ENCODE measurements around the gene PFN3.
A peak's percentile ranks its signal among the peaks of the same experiment; 100 is the strongest.

The PFN3 gene

GRCh38 chr5:177443144-177443983 lies 42.9 kb upstream of the PFN3 start:
- Histone ChIP-seq H3K9me3 (no peaks in the 10 kb centered on the region), H3K36me3 (replicated peaks) (peaks cover 16% of the 10 kb centered on the region), H3K27me3 (ENCODE audit: low read depth) (no peaks in the 10 kb centered on the region), H3K4me3 (no peak overlapping the region), H3K4me1 (peaks cover 22% of the 10 kb centered on the region)
- in situ Hi-C loops (cut with MboI; ENCODE audit: low sequenced_read_pairs), result loop anchor here (10.0 kb wide), 1 partner anchor 129 kb away; the partner anchor contains the start of gene MXD3
- no peak for DNase-seq (ENCODE audit: low spot score in 2 of 2)

DNA sequence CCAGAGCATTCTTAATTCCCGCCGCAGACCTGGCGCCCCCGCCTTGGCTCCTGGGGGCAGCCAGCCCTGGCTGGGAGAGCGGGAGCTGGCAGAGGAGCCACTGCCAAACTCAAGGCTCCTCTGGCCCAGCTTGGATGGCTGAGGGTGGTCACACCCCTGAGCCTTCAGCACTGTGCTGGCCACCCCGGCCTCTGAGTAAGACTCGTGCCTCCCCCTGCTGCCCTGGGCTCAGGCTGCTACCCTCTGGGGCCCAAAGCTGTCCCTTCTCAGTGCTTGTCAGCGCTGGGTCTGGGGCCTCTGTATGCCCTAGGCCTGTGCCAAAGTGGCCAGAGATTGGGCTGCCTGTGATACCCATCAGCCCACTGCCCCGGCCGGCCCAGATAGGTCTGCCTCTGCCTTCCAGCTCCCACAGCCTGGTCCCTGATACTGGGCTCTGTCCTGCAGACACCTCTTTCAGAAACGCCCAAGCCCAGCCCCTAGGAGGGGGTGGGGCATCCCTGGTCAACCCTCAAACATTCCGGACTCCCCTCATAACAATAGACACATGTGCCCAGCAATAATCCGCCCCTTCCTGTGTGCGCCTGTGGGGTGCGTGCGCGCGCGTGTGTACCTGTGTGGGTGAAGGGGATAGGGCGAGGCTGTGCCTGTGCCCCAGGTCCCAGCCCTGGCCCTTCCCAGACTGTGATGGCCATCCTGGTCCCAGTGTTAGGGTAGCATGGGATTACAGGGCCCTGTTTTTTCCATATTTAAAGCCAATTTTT lies 41.8 kb upstream of the PFN3 start:
- Histone ChIP-seq H3K36me3 (replicated peaks) (peaks cover 27% of the 10 kb centered on the region), H3K27me3 (ENCODE audit: low read depth) (no peaks in the 10 kb centered on the region)

DNA sequence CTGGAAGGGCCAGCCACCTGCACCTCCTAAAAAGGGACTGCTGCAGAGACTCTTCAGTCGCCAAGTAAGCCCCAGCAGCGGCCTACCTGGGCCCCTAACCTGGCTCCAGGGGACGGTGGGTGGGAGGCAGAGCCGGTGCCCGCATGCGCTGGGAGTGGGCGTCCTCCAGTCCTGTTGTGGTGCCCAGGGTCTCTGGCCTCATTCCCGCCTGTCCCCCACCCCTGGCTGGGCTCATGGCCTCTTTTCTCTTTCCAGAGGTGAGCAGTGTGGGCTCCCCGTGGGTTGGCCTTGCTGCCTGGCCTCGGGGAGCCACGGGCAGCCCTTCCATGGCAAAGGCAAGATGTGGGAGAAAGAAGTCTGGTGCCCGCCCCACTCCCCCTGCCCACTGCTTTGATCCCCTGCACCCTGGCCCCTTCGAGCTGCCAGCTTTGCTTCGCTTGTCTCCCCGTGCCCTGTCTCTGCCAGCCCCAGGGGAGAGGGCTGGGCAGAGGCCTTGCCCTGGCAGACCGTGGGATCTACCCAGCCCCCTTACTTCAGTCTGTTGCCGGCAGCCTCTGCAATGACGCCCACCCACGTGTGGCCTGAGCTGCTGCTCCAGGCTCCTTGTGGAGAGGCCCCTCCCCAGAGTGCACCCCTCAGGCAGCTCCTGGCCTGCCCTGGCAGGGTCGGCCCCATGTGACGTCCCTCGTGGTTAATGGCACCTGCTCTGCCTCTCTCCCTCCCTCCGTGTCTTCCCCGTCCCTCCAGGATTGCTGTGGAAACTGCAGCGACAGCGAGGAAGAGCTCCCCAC lies 40.7 kb upstream of the PFN3 start:
- peaks cover 36% of the 10 kb centered on the region for H3K36me3 ChIP-seq (replicated peaks)
- no peaks in the 10 kb centered on the region for H3K27me3 ChIP-seq (ENCODE audit: low read depth)
- DNase-seq (ENCODE audit: low spot score in 2 of 2), result no peak
- in situ Hi-C loops (cut with MboI; ENCODE audit: low sequenced_read_pairs), result loop anchor here (10.0 kb wide), 1 partner anchor 126 kb away; the partner anchor contains the start of gene MXD3
- H3K9me3 ChIP-seq, result no peaks in the 10 kb centered on the region
- peaks cover 12% of the 10 kb centered on the region for H3K4me1 ChIP-seq
- H3K4me3 ChIP-seq, result no peak overlapping the region

More for the DNA sequence above, 41.8 kb upstream of the PFN3 start:
- in situ Hi-C loops (cut with MboI; ENCODE audit: low sequenced_read_pairs), result loop anchor here (10.0 kb wide), 1 partner anchor 127 kb away; the partner anchor contains the start of gene MXD3
- H3K4me3 ChIP-seq, result no peak overlapping the region
- H3K4me1 ChIP-seq, result peaks cover 14% of the 10 kb centered on the region
- no peaks in the 10 kb centered on the region for H3K9me3 ChIP-seq
- DNase-seq (ENCODE audit: low spot score in 2 of 2), result no peak

- H3K9me3 ChIP-seq, result no peaks in the 10 kb centered on the region
- in situ Hi-C loops (cut with MboI; ENCODE audit: low sequenced_read_pairs), result loop anchor here (10.0 kb wide), 1 partner anchor 126 kb away; the partner anchor contains the start of gene MXD3
- H3K4me3 ChIP-seq, result no peak overlapping the region
- peak in 1 of 2 experiments; percentile 65 for DNase-seq (ENCODE audit: low spot score in 2 of 2)
- no peaks in the 10 kb centered on the region for H3K27me3 ChIP-seq (ENCODE audit: low read depth)
- peaks cover 41% of the 10 kb centered on the region for H3K36me3 ChIP-seq (replicated peaks)
- peaks cover 8% of the 10 kb centered on the region for H3K4me1 ChIP-seq
Observed at GRCh38 chr5:177440211-177440989, 39.9 kb upstream of the PFN3 start.

GRCh38 chr5:177439518-177440053 lies 39.1 kb upstream of the PFN3 start:
- Histone ChIP-seq H3K9me3 (no peaks in the 10 kb centered on the region), H3K4me3 (no peak overlapping the region), H3K4me1 (peaks cover 8% of the 10 kb centered on the region), H3K36me3 (replicated peaks) (peaks cover 49% of the 10 kb centered on the region), H3K27me3 (ENCODE audit: low read depth) (no peaks in the 10 kb centered on the region)
- DNase-seq (ENCODE audit: low spot score in 2 of 2), result no peak
- in situ Hi-C loops (cut with MboI; ENCODE audit: low sequenced_read_pairs), result loop anchor here (10.0 kb wide), 1 partner anchor 125 kb away; the partner anchor contains the start of gene MXD3

- Histone ChIP-seq H3K27me3 (ENCODE audit: low read depth) (no peaks in the 10 kb centered on the region), H3K36me3 (replicated peaks) (peaks cover 61% of the 10 kb centered on the region), H3K4me1 (peaks cover 8% of the 10 kb centered on the region), H3K4me3 (no peak overlapping the region), H3K9me3 (no peaks in the 10 kb centered on the region)
- in situ Hi-C loops (cut with MboI; ENCODE audit: low sequenced_read_pairs), result no loop called here
- no peak for DNase-seq (ENCODE audit: low spot score in 2 of 2)
Observed at GRCh38 chr5:177438468-177438867, 38.0 kb upstream of the PFN3 start.

DNA sequence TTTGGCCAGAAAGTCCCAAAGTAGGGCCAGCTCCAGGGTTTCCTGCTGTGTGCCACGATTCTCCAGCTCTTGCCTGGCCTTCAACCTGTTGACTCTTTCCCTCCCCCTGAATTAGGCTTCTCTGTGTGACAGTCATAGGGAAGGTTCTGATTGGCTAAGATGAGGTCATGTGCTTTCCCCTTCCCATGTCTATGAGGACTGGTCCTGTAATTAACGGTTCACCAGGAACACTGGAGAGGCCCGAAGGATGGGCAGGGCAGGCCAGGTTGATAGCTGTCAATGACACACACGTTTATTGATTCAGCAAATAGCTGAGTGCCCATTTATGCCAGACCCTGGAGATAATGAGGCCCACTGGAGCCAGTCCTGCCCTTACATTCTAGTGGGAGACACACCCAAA lies 37.2 kb upstream of the PFN3 start:
- in situ Hi-C loops (cut with MboI; ENCODE audit: low sequenced_read_pairs), result no loop called here
- Histone ChIP-seq H3K27me3 (ENCODE audit: low read depth) (no peaks in the 10 kb centered on the region), H3K9me3 (no peaks in the 10 kb centered on the region), H3K4me3 (no peak overlapping the region), H3K36me3 (replicated peaks) (peaks cover 69% of the 10 kb centered on the region), H3K4me1 (peaks cover 8% of the 10 kb centered on the region)
- no peak for DNase-seq (ENCODE audit: low spot score in 2 of 2)

DNA sequence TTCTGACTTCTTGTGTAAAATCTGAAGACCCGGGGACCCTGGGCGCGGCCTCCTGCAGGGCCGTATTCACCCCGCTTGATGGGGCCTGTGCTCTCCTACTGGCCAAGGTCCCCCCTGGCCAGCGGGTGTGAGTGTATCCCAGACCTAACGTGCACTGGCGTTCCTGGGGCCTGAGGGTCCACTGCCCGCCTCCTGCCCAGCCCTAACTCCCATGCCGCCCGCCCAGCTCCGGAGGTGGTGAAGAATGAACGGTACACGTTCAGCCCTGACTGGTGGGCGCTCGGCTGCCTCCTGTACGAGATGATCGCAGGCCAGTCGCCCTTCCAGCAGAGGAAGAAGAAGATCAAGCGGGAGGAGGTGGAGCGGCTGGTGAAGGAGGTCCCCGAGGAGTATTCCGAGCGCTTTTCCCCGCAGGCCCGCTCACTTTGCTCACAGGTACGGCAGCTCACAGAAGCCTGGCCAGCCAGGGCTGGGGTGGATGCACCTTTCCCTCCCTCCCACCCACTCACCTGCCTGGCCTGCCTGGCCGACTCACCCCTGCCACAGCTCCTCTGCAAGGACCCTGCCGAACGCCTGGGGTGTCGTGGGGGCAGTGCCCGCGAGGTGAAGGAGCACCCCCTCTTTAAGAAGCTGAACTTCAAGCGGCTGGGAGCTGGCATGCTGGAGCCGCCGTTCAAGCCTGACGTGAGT lies 35.5 kb upstream of the PFN3 start:
- no peaks in the 10 kb centered on the region for H3K27me3 ChIP-seq (ENCODE audit: low read depth)
- peaks cover 76% of the 10 kb centered on the region for H3K36me3 ChIP-seq (replicated peaks)
- DNase-seq (ENCODE audit: low spot score in 2 of 2), result no peak
- H3K4me1 ChIP-seq, result peaks cover 8% of the 10 kb centered on the region
- in situ Hi-C loops (cut with MboI; ENCODE audit: low sequenced_read_pairs), result no loop called here
- no peaks in the 10 kb centered on the region for H3K9me3 ChIP-seq
- no peak overlapping the region for H3K4me3 ChIP-seq

- DNase-seq (ENCODE audit: low spot score in 2 of 2), result no peak
- Histone ChIP-seq H3K4me1 (peaks cover 6% of the 10 kb centered on the region), H3K27me3 (ENCODE audit: low read depth) (no peaks in the 10 kb centered on the region), H3K36me3 (replicated peaks) (peaks cover 75% of the 10 kb centered on the region), H3K9me3 (no peaks in the 10 kb centered on the region), H3K4me3 (no peak overlapping the region)
- in situ Hi-C loops (cut with MboI; ENCODE audit: low sequenced_read_pairs), result no loop called here
Observed at GRCh38 chr5:177434942-177435738, 34.7 kb upstream of the PFN3 start.

DNA sequence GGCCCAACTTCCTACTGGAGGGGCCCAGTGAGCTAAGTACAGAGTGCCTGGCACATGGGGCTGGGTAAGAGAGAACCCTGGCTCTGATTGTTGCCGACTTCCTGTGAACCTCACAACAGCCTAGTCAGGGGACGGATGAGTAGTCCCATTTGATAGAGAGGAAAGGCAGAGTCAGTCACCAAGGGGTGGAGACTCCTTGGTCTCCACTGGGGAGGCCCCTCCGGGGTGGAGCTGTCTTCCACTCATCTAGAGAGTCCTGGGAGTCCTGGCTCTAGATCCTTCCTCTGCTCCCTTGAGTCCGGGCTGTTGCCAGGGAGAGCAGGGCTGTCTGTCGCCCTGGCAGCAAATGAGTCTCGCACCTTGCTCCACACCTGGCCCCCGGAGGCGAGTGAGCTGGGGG lies 34.0 kb upstream of the PFN3 start:
- Histone ChIP-seq H3K4me1 (no peaks in the 10 kb centered on the region; the same call in 1 of the 2 replicates), H3K4me3 (no peak overlapping the region), H3K9me3 (no peaks in the 10 kb centered on the region), H3K36me3 (replicated peaks) (peaks cover 75% of the 10 kb centered on the region), H3K27me3 (ENCODE audit: low read depth) (no peaks in the 10 kb centered on the region)
- in situ Hi-C loops (cut with MboI; ENCODE audit: low sequenced_read_pairs), result no loop called here
- no peak for DNase-seq (ENCODE audit: low spot score in 2 of 2)

DNA sequence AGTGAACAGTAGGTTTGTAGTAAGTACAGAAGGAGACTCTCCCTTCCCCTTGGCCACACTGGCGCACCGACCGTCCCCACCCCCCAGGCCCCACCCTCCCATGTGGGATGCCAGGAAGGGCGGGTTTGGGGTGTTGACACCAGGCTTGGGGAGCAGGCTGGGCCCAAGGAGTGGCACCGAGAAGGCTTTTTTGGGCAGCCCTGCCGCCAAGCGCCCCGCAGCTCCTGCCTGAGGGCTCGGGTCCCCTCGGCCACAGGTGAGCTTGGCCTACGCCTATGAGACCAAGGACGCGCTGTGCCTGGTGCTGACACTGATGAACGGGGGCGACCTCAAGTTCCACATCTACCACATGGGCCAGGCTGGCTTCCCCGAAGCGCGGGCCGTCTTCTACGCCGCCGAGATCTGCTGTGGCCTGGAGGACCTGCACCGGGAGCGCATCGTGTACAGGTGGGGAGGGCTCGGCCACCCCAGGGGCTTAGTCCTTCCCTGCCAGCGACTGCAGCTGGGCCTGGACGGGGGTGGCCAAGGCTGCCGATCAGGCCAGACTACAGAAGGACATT lies 33.3 kb upstream of the PFN3 start:
- Histone ChIP-seq H3K4me1 (peaks cover under 1% of the 10 kb centered on the region; the same call in 1 of the 2 replicates), H3K36me3 (replicated peaks) (peaks cover 75% of the 10 kb centered on the region), H3K4me3 (no peak overlapping the region), H3K27me3 (ENCODE audit: low read depth) (no peaks in the 10 kb centered on the region), H3K9me3 (no peaks in the 10 kb centered on the region)
- in situ Hi-C loops (cut with MboI; ENCODE audit: low sequenced_read_pairs), result no loop called here
- no peak for DNase-seq (ENCODE audit: low spot score in 2 of 2)
